Measurements from ENCODE around the gene MYMK. TPM values are rescaled to one million over a fixed set of nuclear protein-coding genes. Genes with fewer than 3 reads are reported as not detected.

The MYMK gene
- total RNA-seq, 4 donors from 2014 or later, result not detected

DNA sequence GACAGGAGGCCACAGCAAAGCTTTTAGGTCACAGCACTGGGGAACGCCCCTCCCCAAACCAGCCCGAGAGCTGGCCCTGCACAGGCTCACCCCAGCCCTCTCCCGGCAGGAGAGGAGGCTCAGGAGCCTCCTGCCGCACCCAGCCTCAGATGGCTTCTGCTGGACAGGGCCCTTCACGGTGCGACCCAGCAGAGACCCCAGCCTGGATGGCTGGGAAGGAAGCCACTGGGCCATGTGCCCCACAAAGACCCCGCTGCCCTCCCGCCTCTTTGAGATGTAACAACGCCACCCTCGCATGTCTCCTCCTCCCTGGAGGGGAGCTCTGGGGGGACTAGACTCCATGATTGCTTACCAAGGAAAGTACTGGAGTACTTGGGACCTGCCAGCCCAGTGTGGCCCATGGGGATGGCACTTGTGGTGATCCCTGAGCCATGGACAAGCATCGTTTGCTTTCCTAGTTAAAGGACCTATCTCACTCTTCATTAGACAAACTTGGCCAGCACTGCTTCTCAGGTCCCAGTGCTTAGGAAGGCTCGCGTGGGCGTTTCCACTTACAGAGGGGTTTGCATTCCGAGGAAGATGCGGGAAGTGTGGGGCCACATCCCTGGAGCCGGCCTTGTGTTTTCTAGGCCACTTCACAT lies 9.0 kb downstream of the MYMK start:
- peaks cover under 1 to 5% (median 3%) of the 10 kb centered on the region in 3 donors for H3K27me3 ChIP-seq
- no peak overlapping the region for H3K27ac ChIP-seq
- H3K9me3 ChIP-seq, result no peaks in the 10 kb centered on the region
- no peak for ATAC-seq
- no peak for DNase-seq
- no peak for TF ChIP-seq POLR2A (IDR thresholded peaks at IDR 0.05)
- TF ChIP-seq, protein P1, sequence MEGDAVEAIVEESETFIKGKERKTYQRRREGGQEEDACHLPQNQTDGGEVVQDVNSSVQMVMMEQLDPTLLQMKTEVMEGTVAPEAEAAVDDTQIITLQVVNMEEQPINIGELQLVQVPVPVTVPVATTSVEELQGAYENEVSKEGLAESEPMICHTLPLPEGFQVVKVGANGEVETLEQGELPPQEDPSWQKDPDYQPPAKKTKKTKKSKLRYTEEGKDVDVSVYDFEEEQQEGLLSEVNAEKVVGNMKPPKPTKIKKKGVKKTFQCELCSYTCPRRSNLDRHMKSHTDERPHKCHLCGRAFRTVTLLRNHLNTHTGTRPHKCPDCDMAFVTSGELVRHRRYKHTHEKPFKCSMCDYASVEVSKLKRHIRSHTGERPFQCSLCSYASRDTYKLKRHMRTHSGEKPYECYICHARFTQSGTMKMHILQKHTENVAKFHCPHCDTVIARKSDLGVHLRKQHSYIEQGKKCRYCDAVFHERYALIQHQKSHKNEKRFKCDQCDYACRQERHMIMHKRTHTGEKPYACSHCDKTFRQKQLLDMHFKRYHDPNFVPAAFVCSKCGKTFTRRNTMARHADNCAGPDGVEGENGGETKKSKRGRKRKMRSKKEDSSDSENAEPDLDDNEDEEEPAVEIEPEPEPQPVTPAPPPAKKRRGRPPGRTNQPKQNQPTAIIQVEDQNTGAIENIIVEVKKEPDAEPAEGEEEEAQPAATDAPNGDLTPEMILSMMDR (IDR thresholded peaks at IDR 0.05 in 4 of 5, conservative IDR thresholded peaks at IDR 0.05 in 1 of 5), result no peak
- no peak overlapping the region for H3K4me3 ChIP-seq
- no peaks in the 10 kb centered on the region for H3K36me3 ChIP-seq
- intact Hi-C loops (cut with DNase I; ENCODE audit: low total_unique reads), result no loop called here
- no peaks in the 10 kb centered on the region for H3K4me1 ChIP-seq
- in situ Hi-C loops (cut with MboI; ENCODE audit: low sequenced_read_pairs in 4 of 4), result no loop called here

DNA sequence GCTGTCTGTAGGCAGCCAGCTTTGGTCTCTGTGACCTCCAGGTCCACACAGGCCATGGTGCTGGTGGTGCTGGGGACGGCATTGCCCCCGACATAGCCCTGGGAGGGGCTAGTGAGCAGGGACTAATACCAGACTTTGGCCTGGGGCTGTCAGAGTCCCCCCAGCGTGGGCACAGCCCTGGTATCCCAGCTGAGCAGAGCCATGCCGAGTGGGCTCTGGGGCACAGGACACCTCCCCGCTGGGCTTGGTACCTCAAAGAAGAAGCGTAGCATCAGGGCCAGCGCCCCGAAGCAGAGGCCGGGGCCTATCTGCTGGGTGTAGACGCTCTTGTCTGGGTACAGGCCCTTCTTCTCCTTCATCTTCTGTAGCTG lies 9.5 kb downstream of the MYMK start:
- TF ChIP-seq, protein P1 (IDR thresholded peaks at IDR 0.05 in 4 of 5, conservative IDR thresholded peaks at IDR 0.05 in 1 of 5), result no peak
- TF ChIP-seq POLR2A (IDR thresholded peaks at IDR 0.05), result no peak
- Histone ChIP-seq H3K27ac (no peak overlapping the region), H3K9me3 (no peaks in the 10 kb centered on the region), H3K4me3 (no peak overlapping the region), H3K36me3 (no peaks in the 10 kb centered on the region), H3K27me3 (peaks cover 3 to 8% (median 5%) of the 10 kb centered on the region in 3 donors), H3K4me1 (no peaks in the 10 kb centered on the region)
- ATAC-seq, result no peak
- DNase-seq, result no peak
- intact Hi-C loops (cut with DNase I; ENCODE audit: low total_unique reads), result no loop called here
- in situ Hi-C loops (cut with MboI; ENCODE audit: low sequenced_read_pairs in 4 of 4), result no loop called here

DNA sequence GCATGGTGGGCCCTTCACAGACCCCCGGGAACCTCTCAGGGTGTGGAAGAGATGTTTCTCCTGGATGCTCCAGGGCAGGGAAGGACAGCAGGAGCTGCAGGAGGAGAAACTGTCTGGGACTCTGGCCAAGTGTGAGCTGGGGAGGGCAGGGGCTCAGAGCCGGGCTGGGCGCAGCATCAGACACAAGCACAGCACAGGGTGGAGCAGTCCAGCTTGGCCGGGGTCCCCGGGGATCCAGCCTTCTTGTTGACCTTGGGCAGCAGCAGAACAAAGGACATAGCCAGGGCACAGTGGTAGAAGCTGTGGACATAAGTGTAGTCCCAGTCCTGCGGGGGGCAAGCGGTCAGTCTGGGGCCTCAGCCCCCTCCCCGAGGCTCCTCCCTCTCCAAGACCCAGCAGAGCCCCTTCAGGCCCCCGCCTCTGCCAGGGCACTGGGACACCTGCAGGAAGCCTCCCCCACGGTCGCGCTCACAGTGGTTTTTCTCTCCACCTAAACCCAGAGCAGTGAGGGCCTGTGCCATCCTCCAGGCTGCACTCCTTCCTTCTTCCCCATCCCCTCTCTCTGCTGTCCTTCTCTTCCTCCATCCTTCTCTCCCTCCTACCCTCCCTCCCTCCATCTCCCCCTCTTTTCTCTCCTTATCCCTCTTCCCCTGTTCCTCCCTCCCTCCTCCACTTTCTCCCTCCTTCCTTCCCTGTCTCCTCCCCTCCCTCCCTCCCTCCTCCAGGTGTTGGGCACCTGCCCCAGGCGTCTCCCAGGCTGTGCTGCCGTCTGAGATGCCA lies 10.1 kb downstream of the MYMK start:
- no peak for ATAC-seq
- in situ Hi-C loops (cut with MboI; ENCODE audit: low sequenced_read_pairs in 4 of 4) (no loop called here), intact Hi-C loops (cut with DNase I; ENCODE audit: low total_unique reads) (no loop called here)
- DNase-seq, result no peak
- Histone ChIP-seq H3K27ac (no peak overlapping the region), H3K4me1 (no peaks in the 10 kb centered on the region), H3K27me3 (peaks cover 3 to 13% (median 5%) of the 10 kb centered on the region in 3 donors), H3K36me3 (no peaks in the 10 kb centered on the region), H3K4me3 (no peak overlapping the region), H3K9me3 (no peaks in the 10 kb centered on the region)
- TF ChIP-seq POLR2A (IDR thresholded peaks at IDR 0.05), result no peak
- TF ChIP-seq, protein P1 (IDR thresholded peaks at IDR 0.05 in 4 of 5, conservative IDR thresholded peaks at IDR 0.05 in 1 of 5), result no peak

DNA sequence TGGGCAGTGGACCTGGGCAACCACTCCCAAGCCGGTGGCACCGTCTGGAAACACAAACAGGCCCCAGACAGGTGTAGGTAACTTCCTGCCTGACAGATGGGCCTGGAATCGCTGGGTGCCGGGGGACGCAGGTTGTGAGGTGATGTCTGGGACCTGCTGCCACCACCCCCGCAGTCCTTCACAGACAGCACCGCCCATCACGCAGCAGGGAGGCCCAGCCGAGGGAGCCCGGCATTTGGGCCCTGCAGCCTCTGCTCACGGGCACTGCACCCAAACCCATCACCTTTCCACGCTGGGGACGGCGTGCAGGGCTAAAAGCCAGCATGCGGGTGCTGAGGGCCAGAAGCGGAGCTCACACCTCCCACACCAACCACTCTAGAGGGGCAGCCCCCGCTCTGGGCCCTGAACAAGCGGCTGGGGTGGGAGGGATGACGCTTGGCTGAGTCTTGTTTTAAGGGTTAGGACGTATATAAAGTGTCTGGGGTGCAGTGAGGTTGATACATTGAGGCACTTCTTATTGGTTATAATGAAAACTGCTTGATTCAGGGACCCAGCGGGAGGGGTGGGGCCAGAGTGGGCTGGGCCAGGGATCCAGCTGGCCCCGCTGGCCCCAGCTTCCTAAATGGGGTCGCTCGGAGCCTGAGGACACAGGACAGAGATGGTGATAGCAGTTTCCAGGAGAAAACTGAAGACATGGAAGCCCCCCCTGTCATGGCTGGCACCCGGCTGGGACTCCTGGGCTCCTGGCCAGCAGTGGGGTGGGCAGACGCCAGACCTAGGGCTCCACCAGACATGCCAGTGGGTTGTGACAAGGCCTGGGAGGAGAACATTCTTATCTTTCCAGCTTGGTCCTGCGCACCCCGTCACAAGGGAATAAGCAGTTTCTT lies 11.3 kb downstream of the MYMK start:
- intact Hi-C loops (cut with DNase I; ENCODE audit: low total_unique reads), result no loop called here
- Histone ChIP-seq H3K27ac (no peak overlapping the region), H3K36me3 (no peaks in the 10 kb centered on the region)

More for the DNA sequence above, 11.3 kb downstream of the MYMK start:
- peaks cover 5 to 22% (median 9%) of the 10 kb centered on the region in 3 donors for H3K27me3 ChIP-seq
- H3K9me3 ChIP-seq, result no peaks in the 10 kb centered on the region
- H3K4me3 ChIP-seq, result no peak overlapping the region
- H3K4me1 ChIP-seq, result no peaks in the 10 kb centered on the region
- in situ Hi-C loops (cut with MboI; ENCODE audit: low sequenced_read_pairs in 4 of 4), result no loop called here
- DNase-seq (no peak), ATAC-seq (no peak)
- no peak for TF ChIP-seq POLR2A (IDR thresholded peaks at IDR 0.05)
- TF ChIP-seq, protein P1 (IDR thresholded peaks at IDR 0.05 in 4 of 5, conservative IDR thresholded peaks at IDR 0.05 in 1 of 5), result no peak
